Type B pancreatic cell (in vitro differentiated cells): ENCODE results near the gene ACOT9. TPM values are rescaled to one million over a fixed set of nuclear protein-coding genes. Genes with fewer than 3 reads are reported as not detected.

ENCODE experiments used
- DNase-seq: peaks from one replicate; pipeline ENCODE4 v3.0.0; 2021; ENCODE audit warnings: mixed read lengths; ENCODE audit not compliant: unreplicated experiment; ENCODE audit errors: extremely low spot score
- H3K27ac Mint-ChIP-seq: 2 replicates; pipeline ENCODE4 v1.8.0; 2021; ENCODE audit warnings: mild to moderate bottlenecking, mixed read lengths
- H3K27me3 Mint-ChIP-seq: 2 replicates; pipeline ENCODE4 v1.8.0; 2021; ENCODE audit warnings: mixed read lengths
- H3K36me3 Mint-ChIP-seq: 2 replicates; pipeline ENCODE4 v1.8.0; 2021; ENCODE audit warnings: mixed read lengths
- H3K4me1 Mint-ChIP-seq: one replicate; pipeline ENCODE4 v1.8.0; 2021; ENCODE audit warnings: mixed read lengths; ENCODE audit not compliant: unreplicated experiment
- H3K4me3 Mint-ChIP-seq: 2 replicates; pipeline ENCODE4 v1.8.0; 2021; ENCODE audit warnings: mild to moderate bottlenecking, mixed read lengths
- H3K9me3 Mint-ChIP-seq: 2 replicates; pipeline ENCODE4 v1.8.0; 2021; ENCODE audit warnings: mixed read lengths
- total RNA-seq: library from RNA; stranded (reverse); gene quantifications from 2 replicates; pipeline ENCODE4 v1.2.1, GENCODE V29; 2021; ENCODE audit warnings: low replicate concordance
- TF ChIP-seq, protein P1 (sequence below): fragments of 200-600 bp; sonication (generic); conservative IDR thresholded peaks from 2 replicates; pipeline ENCODE4 v1.5.0; 2021; ENCODE audit warnings: antibody characterized with exemption, mild to moderate bottlenecking

The ACOT9 gene
- total RNA-seq, 1 donor from 2014 or later: 37.9 TPM

DNA sequence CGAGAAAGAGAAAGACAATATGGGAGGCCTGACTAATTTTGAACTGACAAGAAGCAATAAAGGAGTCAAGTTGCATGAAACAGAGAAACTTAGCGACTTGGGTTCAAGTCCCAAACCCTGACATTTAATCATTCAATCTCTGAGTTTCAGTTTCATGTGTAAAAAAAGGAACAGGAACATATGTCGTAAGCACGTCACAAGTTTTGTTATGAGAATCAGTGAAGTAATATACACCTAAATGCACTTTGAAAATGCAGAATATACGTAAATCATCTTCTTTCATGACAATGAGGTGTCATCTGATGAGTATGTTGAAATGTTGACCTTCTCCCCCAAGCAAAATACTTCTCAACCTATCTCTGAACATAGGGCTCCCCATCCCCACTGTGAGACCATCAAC lies 10.4 kb downstream of the ACOT9 start:
- no peak overlapping the region for H3K4me3 Mint-ChIP-seq
- no peaks in the 10 kb centered on the region for H3K27me3 Mint-ChIP-seq
- H3K9me3 Mint-ChIP-seq: no peaks in the 10 kb centered on the region
- TF ChIP-seq, protein P1, sequence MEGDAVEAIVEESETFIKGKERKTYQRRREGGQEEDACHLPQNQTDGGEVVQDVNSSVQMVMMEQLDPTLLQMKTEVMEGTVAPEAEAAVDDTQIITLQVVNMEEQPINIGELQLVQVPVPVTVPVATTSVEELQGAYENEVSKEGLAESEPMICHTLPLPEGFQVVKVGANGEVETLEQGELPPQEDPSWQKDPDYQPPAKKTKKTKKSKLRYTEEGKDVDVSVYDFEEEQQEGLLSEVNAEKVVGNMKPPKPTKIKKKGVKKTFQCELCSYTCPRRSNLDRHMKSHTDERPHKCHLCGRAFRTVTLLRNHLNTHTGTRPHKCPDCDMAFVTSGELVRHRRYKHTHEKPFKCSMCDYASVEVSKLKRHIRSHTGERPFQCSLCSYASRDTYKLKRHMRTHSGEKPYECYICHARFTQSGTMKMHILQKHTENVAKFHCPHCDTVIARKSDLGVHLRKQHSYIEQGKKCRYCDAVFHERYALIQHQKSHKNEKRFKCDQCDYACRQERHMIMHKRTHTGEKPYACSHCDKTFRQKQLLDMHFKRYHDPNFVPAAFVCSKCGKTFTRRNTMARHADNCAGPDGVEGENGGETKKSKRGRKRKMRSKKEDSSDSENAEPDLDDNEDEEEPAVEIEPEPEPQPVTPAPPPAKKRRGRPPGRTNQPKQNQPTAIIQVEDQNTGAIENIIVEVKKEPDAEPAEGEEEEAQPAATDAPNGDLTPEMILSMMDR: no peak
- no peaks in the 10 kb centered on the region for H3K36me3 Mint-ChIP-seq
- no peak overlapping the region for H3K27ac Mint-ChIP-seq
- H3K4me1 Mint-ChIP-seq: no peaks in the 10 kb centered on the region
- no peak for DNase-seq

DNA sequence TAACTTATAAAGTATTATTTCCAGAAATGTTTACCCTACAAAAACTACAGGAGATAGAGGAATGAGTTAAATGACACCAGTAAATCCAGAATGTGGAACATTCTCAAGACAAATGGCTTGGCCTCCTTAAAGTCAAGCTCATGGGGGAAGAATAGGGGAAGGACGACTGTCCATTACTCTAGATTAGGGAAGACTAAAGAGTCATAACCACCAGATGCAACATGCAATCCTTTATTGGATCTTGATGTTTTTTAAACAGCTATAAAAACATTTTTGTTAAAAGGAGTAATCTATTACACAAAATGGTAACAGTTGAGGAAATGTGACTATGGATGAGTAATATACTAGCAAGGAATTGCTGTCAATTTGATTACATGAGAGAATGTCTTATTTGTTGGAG lies 11.1 kb downstream of the ACOT9 start:
- TF ChIP-seq, protein P1: no peak
- no peak for DNase-seq
- Mint-ChIP-seq H3K4me3 (no peak overlapping the region), H3K27me3 (no peaks in the 10 kb centered on the region), H3K9me3 (no peaks in the 10 kb centered on the region), H3K36me3 (no peaks in the 10 kb centered on the region), H3K4me1 (no peaks in the 10 kb centered on the region), H3K27ac (no peak overlapping the region)

DNA sequence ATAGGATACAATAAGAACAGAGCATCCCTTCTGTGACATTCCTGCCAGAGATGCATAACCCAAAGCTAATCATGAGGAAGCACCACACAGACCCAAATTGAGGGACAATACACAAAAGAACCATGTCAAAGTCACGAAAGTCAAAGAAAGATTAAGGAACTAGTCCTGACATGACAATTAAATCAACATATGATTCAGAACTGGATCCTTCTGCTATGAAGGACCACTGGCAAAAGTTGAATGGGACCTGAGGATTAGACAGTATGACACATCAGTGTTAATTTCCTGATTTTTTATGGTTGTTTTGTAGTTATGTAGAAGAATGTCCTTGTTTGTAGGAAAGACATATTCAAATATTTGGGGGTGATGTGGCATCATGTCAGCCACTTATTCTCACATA lies 13.9 kb downstream of the ACOT9 start:
- H3K4me3 Mint-ChIP-seq: no peak overlapping the region
- no peak overlapping the region for H3K27ac Mint-ChIP-seq
- no peaks in the 10 kb centered on the region for H3K27me3 Mint-ChIP-seq
- DNase-seq: no peak
- H3K36me3 Mint-ChIP-seq: no peaks in the 10 kb centered on the region
- no peaks in the 10 kb centered on the region for H3K9me3 Mint-ChIP-seq
- H3K4me1 Mint-ChIP-seq: no peaks in the 10 kb centered on the region
- TF ChIP-seq, protein P1: no peak

DNA sequence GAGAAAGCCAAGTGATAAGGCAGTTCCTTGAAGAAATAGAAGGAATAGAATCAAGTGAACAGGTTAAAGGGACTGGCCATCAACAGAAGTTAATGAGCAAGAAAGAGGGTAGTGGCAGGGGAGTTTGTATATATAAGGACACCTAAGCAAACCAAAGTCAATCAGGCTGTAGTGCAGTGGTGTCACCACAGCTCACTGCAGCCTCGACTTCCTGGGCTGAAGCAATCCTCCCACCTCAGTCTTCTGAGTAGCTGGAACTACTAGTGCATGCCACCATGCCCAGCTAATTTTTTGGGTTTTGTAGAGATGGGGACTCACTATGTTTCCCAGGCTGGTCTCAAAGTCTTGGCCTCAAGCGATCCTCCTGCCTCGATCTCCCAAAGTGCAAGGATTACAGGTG lies 15.9 kb downstream of the ACOT9 start:
- Mint-ChIP-seq H3K36me3 (peaks cover 4% of the 10 kb centered on the region), H3K4me1 (no peaks in the 10 kb centered on the region), H3K4me3 (no peak overlapping the region), H3K9me3 (no peaks in the 10 kb centered on the region), H3K27me3 (no peaks in the 10 kb centered on the region), H3K27ac (no peak overlapping the region)
- DNase-seq: no peak
- TF ChIP-seq, protein P1: no peak

DNA sequence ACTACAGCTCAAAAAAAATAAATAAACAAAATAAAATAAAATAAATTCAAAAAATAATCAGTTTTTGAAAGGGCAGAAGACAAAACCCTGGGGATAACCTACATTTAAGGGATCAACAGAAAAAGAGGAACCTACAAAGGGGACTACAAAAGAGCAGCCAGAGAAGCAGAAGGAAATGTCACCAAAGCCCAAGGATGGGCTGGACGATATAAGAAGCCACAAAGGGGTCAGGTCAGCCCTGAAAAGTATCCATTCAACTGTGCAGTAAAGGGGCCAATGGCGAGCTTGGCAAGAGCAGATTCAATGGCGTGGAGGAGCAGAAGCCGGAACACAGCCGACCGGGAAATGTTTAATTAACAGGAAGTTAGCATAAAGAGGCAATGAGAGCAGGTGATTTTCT lies 16.9 kb downstream of the ACOT9 start:
- Mint-ChIP-seq H3K4me1 (no peaks in the 10 kb centered on the region), H3K4me3 (no peak overlapping the region), H3K27ac (no peak overlapping the region), H3K9me3 (no peaks in the 10 kb centered on the region), H3K27me3 (no peaks in the 10 kb centered on the region), H3K36me3 (peaks cover 4% of the 10 kb centered on the region)
- TF ChIP-seq, protein P1: no peak
- no peak for DNase-seq

DNA sequence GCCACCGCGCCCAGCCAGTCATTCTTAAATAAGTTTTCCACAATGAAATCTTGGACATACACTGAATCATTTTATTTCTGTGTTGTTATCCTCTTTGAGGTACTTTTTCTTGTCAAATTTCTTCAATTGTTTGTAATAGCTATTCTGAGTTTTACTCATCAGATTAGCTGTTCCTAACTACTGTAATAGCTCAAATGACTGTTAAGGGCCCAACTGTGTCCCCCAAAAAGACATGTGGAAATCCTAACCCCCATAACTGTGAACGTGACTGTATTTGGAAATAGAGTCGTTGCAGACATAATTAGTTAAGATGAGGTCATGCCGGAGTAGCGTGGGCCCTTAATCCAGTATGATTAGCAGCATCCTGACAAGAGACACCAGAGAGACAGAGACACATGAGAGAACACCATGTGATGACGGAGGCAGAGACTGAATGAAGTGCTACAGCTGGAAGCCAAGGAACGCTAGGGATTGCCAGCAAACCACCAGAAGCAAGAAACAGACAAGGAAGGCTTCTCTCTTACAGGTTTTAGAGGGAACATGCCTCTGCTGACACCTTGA lies 22.9 kb downstream of the ACOT9 start:
- no peak overlapping the region for H3K4me3 Mint-ChIP-seq
- DNase-seq: no peak
- H3K27me3 Mint-ChIP-seq: no peaks in the 10 kb centered on the region
- H3K27ac Mint-ChIP-seq: no peak overlapping the region
- no peaks in the 10 kb centered on the region for H3K9me3 Mint-ChIP-seq
- TF ChIP-seq, protein P1: no peak
- H3K4me1 Mint-ChIP-seq: no peaks in the 10 kb centered on the region
- peaks cover 8% of the 10 kb centered on the region for H3K36me3 Mint-ChIP-seq
